IMR-90 (cell line): ENCODE data around the gene DISC1. TPM values are rescaled to one million over a fixed set of nuclear protein-coding genes. Genes with fewer than 3 reads are reported as not detected.

Experiments
- ATAC-seq: fragments of 200-7000 bp; cut with Tn5 transposase; 2 replicates; pipeline ENCODE4 v1.9.1; 2020; ENCODE audit warnings: low read depth, mild to moderate bottlenecking, moderate library complexity
- BruUV-seq: library from RNA; stranded (reverse); fragments of 400-500 nt; replicated peaks from 2 replicates; lab custom pipeline; 2021; lab: Mats Ljungman, UMichigan
- CTCF ChIA-PET: fragments of 300-600 bp; formaldehyde crosslinking; extraction: SDS; loops from one replicate; lab custom pipeline; 2021; ENCODE audit warnings: antibody characterized with exemption; lab: Yijun Ruan, JAX
- POLR2A ChIA-PET: fragments of 300-600 bp; sonication (Branson Sonifier 250); formaldehyde crosslinking; loops from one replicate; lab custom pipeline; 2022; ENCODE audit warnings: antibody characterized with exemption; ENCODE audit not compliant: unreplicated experiment; lab: Charles Lee
- DNase-seq: peaks from one replicate; pipeline ENCODE4 v3.0.0; 2013
- H2AFZ ChIP-seq: replicated peaks from 2 replicates; pipeline ENCODE3; 2013; ENCODE audit warnings: low read length, mild to moderate bottlenecking; ENCODE audit not compliant: poor library complexity
- H2AK5ac ChIP-seq: 2 replicates; pipeline ENCODE4 v1.6.1; 2013; ENCODE audit warnings: low read depth, low read length, inconsistent platforms
- H2AK9ac ChIP-seq: replicated peaks from 2 replicates; pipeline ENCODE3; 2013; ENCODE audit warnings: mild to moderate bottlenecking, low read depth, low read length, moderate library complexity; ENCODE audit not compliant: poor library complexity
- H2BK120ac ChIP-seq: 2 replicates; pipeline ENCODE4 v1.6.1; 2013; ENCODE audit warnings: low read depth, low read length, inconsistent platforms
- H2BK15ac ChIP-seq: 3 replicates; pipeline ENCODE4 v1.6.1; 2013; ENCODE audit warnings: low read depth, low read length, inconsistent platforms
- H2BK20ac ChIP-seq: 2 replicates; pipeline ENCODE4 v1.6.1; 2013; ENCODE audit warnings: low read depth, mild to moderate bottlenecking, inconsistent platforms, low read length, moderate library complexity
- H2BK5ac ChIP-seq: 2 replicates; pipeline ENCODE4 v1.6.1; 2013; ENCODE audit warnings: mild to moderate bottlenecking, low read depth, low read length, inconsistent platforms; ENCODE audit not compliant: poor library complexity, severe bottlenecking
- H3K14ac ChIP-seq: replicated peaks from 2 replicates; pipeline ENCODE4 v1.6.1; 2013; ENCODE audit warnings: low read depth, low read length, inconsistent platforms
- H3K18ac ChIP-seq: 2 replicates; pipeline ENCODE4 v1.6.1; 2013; ENCODE audit warnings: low read depth, low read length, control low read depth
- H3K23ac ChIP-seq: 2 replicates; pipeline ENCODE4 v1.6.1; 2013; ENCODE audit warnings: low read depth, low read length, inconsistent platforms
- H3K27ac ChIP-seq: 2 replicates; pipeline ENCODE4 v1.5.1; 2013; ENCODE audit warnings: mild to moderate bottlenecking, control low read depth, low read length; ENCODE audit not compliant: insufficient read depth
- H3K27me3 ChIP-seq: 2 replicates; pipeline ENCODE4 v1.6.1; 2013; ENCODE audit warnings: low read length; ENCODE audit not compliant: control insufficient read depth, insufficient read depth
- H3K36me3 ChIP-seq: 2 replicates; pipeline ENCODE4 v1.6.1; 2013; ENCODE audit warnings: low read length, mixed read lengths; ENCODE audit not compliant: control insufficient read depth, insufficient read depth
- H3K4ac ChIP-seq: 2 replicates; pipeline ENCODE4 v1.6.1; 2013; ENCODE audit warnings: low read depth, low read length, inconsistent platforms
- H3K4me1 ChIP-seq: 2 replicates; pipeline ENCODE4 v1.6.1; 2013; ENCODE audit warnings: low read length, mixed read lengths; ENCODE audit not compliant: control insufficient read depth, insufficient read depth
- H3K4me2 ChIP-seq: 2 replicates; pipeline ENCODE4 v1.6.1; 2013; ENCODE audit warnings: low read depth, mild to moderate bottlenecking, control low read depth, low read length, moderate library complexity
- H3K4me3 ChIP-seq: 2 replicates; pipeline ENCODE4 v1.5.1; 2013; ENCODE audit warnings: low read depth, mild to moderate bottlenecking, control low read depth, low read length, moderate library complexity; ENCODE audit not compliant: insufficient read depth
- H3K56ac ChIP-seq: 2 replicates; pipeline ENCODE4 v1.6.1; 2013; ENCODE audit warnings: low read length, inconsistent platforms; ENCODE audit not compliant: insufficient read depth; ENCODE audit errors: extremely low read depth
- H3K79me1 ChIP-seq, 2 experiments: 2 replicates each; pipeline ENCODE4 v1.6.1; 2013; ENCODE audit warnings: low read length in 2 of 2, inconsistent platforms in 1 of 2, low read depth in 1 of 2
- H3K9ac ChIP-seq: 2 replicates; pipeline ENCODE4 v1.6.1; 2013; ENCODE audit warnings: low read depth, low read length, control low read depth
- H3K9me1 ChIP-seq: 2 replicates; pipeline ENCODE4 v1.6.1; 2013; ENCODE audit warnings: low read length, inconsistent platforms; ENCODE audit not compliant: insufficient read depth
- H3K9me3 ChIP-seq: 2 replicates; pipeline ENCODE4 v1.6.1; 2013; ENCODE audit warnings: low read length; ENCODE audit not compliant: control insufficient read depth, insufficient read depth
- H4K20me1 ChIP-seq: 2 replicates; pipeline ENCODE4 v1.6.1; 2013; ENCODE audit warnings: low read length, inconsistent platforms; ENCODE audit not compliant: insufficient read depth
- H4K5ac ChIP-seq: 2 replicates; pipeline ENCODE4 v1.6.1; 2013; ENCODE audit warnings: mild to moderate bottlenecking, low read depth, low read length, control low read depth
- H4K8ac ChIP-seq, 2 experiments: 2 replicates each; pipeline ENCODE4 v1.6.1; 2013; ENCODE audit warnings: low read depth in 2 of 2, low read length in 2 of 2, control low read depth in 1 of 2, inconsistent platforms in 1 of 2
- H4K91ac ChIP-seq: 2 replicates; pipeline ENCODE4 v1.6.1; 2013; ENCODE audit warnings: low read depth, low read length, inconsistent platforms; ENCODE audit not compliant: insufficient read depth
- BHLHE40 ChIP-seq: fragments of 150-350 bp; IDR thresholded peaks from 2 replicates; pipeline ENCODE4 v1.6.1; 2016; ENCODE audit warnings: mild to moderate bottlenecking, low read depth, low read length
- CEBPB ChIP-seq: IDR thresholded peaks from 2 replicates; pipeline ENCODE4 v1.6.1; 2012; ENCODE audit warnings: low read depth, low read length, improper control_type of control experiment
- CHD1 ChIP-seq: IDR thresholded peaks from 2 replicates; pipeline ENCODE4 v1.6.1; 2012; ENCODE audit warnings: low read depth, low read length, improper control_type of control experiment
- CTCF ChIP-seq: conservative IDR thresholded peaks from 2 replicates; pipeline ENCODE4 v1.5.1; 2012; ENCODE audit warnings: mild to moderate bottlenecking, low read depth, low read length, improper control_type of control experiment
- ELK1 ChIP-seq: fragments of 150-350 bp; IDR thresholded peaks from 2 replicates; pipeline ENCODE4 v1.6.1; 2016; ENCODE audit warnings: low read depth, mild to moderate bottlenecking, low read length, moderate library complexity, borderline replicate concordance
- MAZ ChIP-seq: IDR thresholded peaks from 2 replicates; pipeline ENCODE4 v1.6.1; 2012; ENCODE audit warnings: low read depth, mild to moderate bottlenecking, low read length, improper control_type of control experiment, moderate library complexity, borderline replicate concordance
- MXI1 ChIP-seq: IDR thresholded peaks from 2 replicates; pipeline ENCODE4 v1.6.1; 2012; ENCODE audit warnings: low read depth, mild to moderate bottlenecking, low read length, moderate library complexity, borderline replicate concordance
- NFE2L2 ChIP-seq: fragments of 150-350 bp; IDR thresholded peaks from 2 replicates; pipeline ENCODE4 v1.6.1; 2016; ENCODE audit warnings: low read depth, mild to moderate bottlenecking, low read length
- RAD21 ChIP-seq: IDR thresholded peaks from 2 replicates; pipeline ENCODE4 v1.6.1; 2012; ENCODE audit warnings: low read length, improper control_type of control experiment
- RCOR1 ChIP-seq: IDR thresholded peaks from 2 replicates; pipeline ENCODE4 v1.6.1; 2012; ENCODE audit warnings: mild to moderate bottlenecking, low read length, improper control_type of control experiment; ENCODE audit not compliant: insufficient replicate concordance
- RFX5 ChIP-seq: IDR thresholded peaks from 2 replicates; pipeline ENCODE4 v1.8.0; 2012; ENCODE audit warnings: low read depth, mild to moderate bottlenecking, low read length, moderate library complexity
- SMC3 ChIP-seq: fragments of 150-350 bp; IDR thresholded peaks from 2 replicates; pipeline ENCODE4 v1.6.1; 2016; ENCODE audit warnings: low read depth, mild to moderate bottlenecking, antibody characterized with exemption, low read length, moderate library complexity
- dilution Hi-C: fragments of 300-500 bp; cut with HindIII; formaldehyde crosslinking; loops from one replicate; pipeline ENCODE4 v1.14.3; 2018; ENCODE audit warnings: low sequenced_read_pairs; ENCODE audit not compliant: unreplicated experiment
- in situ Hi-C: fragments of 300-500 bp; cut with MboI; formaldehyde crosslinking; loops from 3 replicates; pipeline ENCODE4 v1.14.3; 2019; ENCODE audit warnings: low sequenced_read_pairs, inconsistent platforms, mixed read lengths
- intact Hi-C: fragments of 100-400 bp; cut with micrococcal nuclease; formaldehyde crosslinking; loops from 2 replicates; pipeline ENCODE4 v1.10.0; 2022
- polyA plus RNA-seq, 3 experiments: library from polyadenylated mRNA; depleted of rRNA; stranded (reverse); fragments of >200 nt; gene quantifications; 2 replicates each; pipeline ENCODE4 v1.2.3, GENCODE V29; 2012; ENCODE audit warnings: low replicate concordance in 1 of 3
- total RNA-seq: library from RNA; depleted of rRNA; stranded (reverse); fragments of >200 nt; gene quantifications from 2 replicates; pipeline ENCODE4 v1.2.3, GENCODE V29; 2012

The DISC1 gene
- total and polyA plus RNA-seq, 2 of the 4 experiments (the other 2 are of a cell fraction), result 2.2 to 7.0 TPM

- no peak overlapping the region for H3K14ac ChIP-seq
- no peak overlapping the region for H3K27ac ChIP-seq
- ChIA-PET CTCF (no interaction called here), POLR2A (no interaction called here)
- no peak overlapping the region for H3K18ac ChIP-seq
- H4K5ac ChIP-seq, result no peak overlapping the region
- H3K4ac ChIP-seq, result no peak overlapping the region
- H3K36me3 ChIP-seq, result peaks cover 3% of the 10 kb centered on the region; the same call in 1 of the 2 replicates
- in situ Hi-C loops (no loop called here), intact Hi-C loops (no loop called here), dilution Hi-C loops (no loop called here)
- H2BK120ac ChIP-seq, result no peak overlapping the region
- ATAC-seq (no peak), DNase-seq (no peak)
- H3K27me3 ChIP-seq, result no peaks in the 10 kb centered on the region
- no peak overlapping the region for H4K91ac ChIP-seq
- no peak overlapping the region for H3K23ac ChIP-seq
- H2AFZ ChIP-seq, result no peak overlapping the region
- H3K9ac ChIP-seq, result no peak overlapping the region
- H3K9me1 ChIP-seq, result no peaks in the 10 kb centered on the region; the same call in 1 of the 2 replicates
- H3K9me3 ChIP-seq, result no peaks in the 10 kb centered on the region
- no peak overlapping the region for H2AK9ac ChIP-seq
- no peak overlapping the region for H3K4me3 ChIP-seq
- no peak overlapping the region for H4K8ac ChIP-seq
- H2BK15ac ChIP-seq, result no peak overlapping the region
- BruUV-seq, result no TSS peak
- H2BK5ac ChIP-seq, result no peak overlapping the region
- no peak overlapping the region for H3K4me2 ChIP-seq
- H3K56ac ChIP-seq, result no peak overlapping the region
- no peaks in the 10 kb centered on the region for H3K79me1 ChIP-seq
- H2AK5ac ChIP-seq, result no peak overlapping the region
- no peaks in the 10 kb centered on the region for H4K20me1 ChIP-seq
- no peak overlapping the region for H2BK20ac ChIP-seq
- peaks cover 12% of the 10 kb centered on the region for H3K4me1 ChIP-seq
- no peak for TF ChIP-seq RFX5
- no peak for TF ChIP-seq BHLHE40
- no peak for TF ChIP-seq MXI1
- TF ChIP-seq CEBPB, result no peak
- TF ChIP-seq RAD21, result no peak
- no peak for TF ChIP-seq ELK1
- no peak for TF ChIP-seq NFE2L2
- TF ChIP-seq SMC3, result no peak
- no peak for TF ChIP-seq CTCF
- TF ChIP-seq CHD1, result no peak
- TF ChIP-seq RCOR1, result no peak
- no peak for TF ChIP-seq MAZ
Measured at GRCh38 chr1:231707407-231707806, 80.8 kb downstream of the DISC1 start.
